ENCODE measurements around the gene SEMA3D.

DNA sequence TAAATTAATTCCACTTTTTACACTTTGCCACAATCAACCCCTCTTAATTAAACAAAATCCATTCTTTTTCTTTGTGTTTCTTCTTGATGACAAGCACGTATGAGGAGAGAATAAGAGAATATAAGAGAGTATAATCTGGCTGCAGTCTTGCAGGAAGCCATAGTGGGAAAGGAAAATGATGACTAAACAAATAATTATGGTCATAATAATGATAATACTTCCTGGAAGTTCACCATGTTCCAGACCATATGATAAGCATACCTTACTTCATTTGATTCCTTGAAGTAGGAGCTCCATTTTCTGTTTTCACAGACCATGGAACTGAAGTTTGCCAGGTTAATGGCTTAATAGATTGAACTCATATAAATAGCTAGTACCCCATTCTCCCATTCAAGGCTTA lies 237.8 kb downstream of the SEMA3D start:
- TF ChIP-seq CTCF (IDR thresholded peaks at IDR 0.05), result no peak
- TF ChIP-seq POLR2A (IDR thresholded peaks at IDR 0.05), result no peak
